GM12878 (cell line): Measurements from ENCODE around the gene ZC3H12D. TPM values are rescaled to one million over a fixed set of nuclear protein-coding genes. Genes with fewer than 3 reads are reported as not detected.

Experiments used
- ATF7 ChIP-seq: fragments of 450-650 bp; IDR thresholded peaks from 2 replicates; pipeline ENCODE4 v1.6.1; 2016; ENCODE audit warnings: low read depth, mild to moderate bottlenecking
- CREB1 ChIP-seq: IDR thresholded peaks from 2 replicates; pipeline ENCODE4 v1.6.1; 2012; ENCODE audit warnings: low read depth, mild to moderate bottlenecking, inconsistent platforms
- EED ChIP-seq: sonication (generic); IDR thresholded peaks from 2 replicates; pipeline ENCODE4 v1.6.1; 2016; ENCODE audit warnings: antibody characterized with exemption, low read depth
- FOXM1 ChIP-seq: IDR thresholded peaks from 2 replicates; pipeline ENCODE4 v1.6.1; 2012; ENCODE audit warnings: low read depth, mild to moderate bottlenecking, inconsistent platforms, low read length, moderate library complexity
- JUND ChIP-seq: IDR thresholded peaks from 2 replicates; pipeline ENCODE4 v1.6.1; 2012; ENCODE audit warnings: low read depth, mild to moderate bottlenecking, low read length, improper control_type of control experiment, moderate library complexity
- MXI1 ChIP-seq: fragments of 150-350 bp; IDR thresholded peaks from 2 replicates; pipeline ENCODE4 v1.6.1; 2011; ENCODE audit warnings: low read depth, mild to moderate bottlenecking, inconsistent platforms, low read length, improper control_type of control experiment
- NFIC ChIP-seq: IDR thresholded peaks from 2 replicates; pipeline ENCODE4 v1.6.1; 2012; ENCODE audit warnings: low read depth, mild to moderate bottlenecking, inconsistent platforms, low read length, moderate library complexity
- NR2C1 ChIP-seq: fragments of 450-650 bp; IDR thresholded peaks from 2 replicates; pipeline ENCODE4 v1.6.1; 2017; ENCODE audit warnings: antibody characterized with exemption, mild to moderate bottlenecking, moderate library complexity
- RAD21 ChIP-seq: IDR thresholded peaks from 2 replicates; pipeline ENCODE4 v1.6.1; 2011; ENCODE audit warnings: mild to moderate bottlenecking, low read depth, low read length, moderate library complexity; ENCODE audit not compliant: insufficient read depth
- RB1 ChIP-seq: fragments of 450-650 bp; formaldehyde crosslinking; IDR thresholded peaks from 2 replicates; pipeline ENCODE4 v1.6.1; 2017; ENCODE audit warnings: mild to moderate bottlenecking, borderline replicate concordance
- SMARCA5 ChIP-seq: fragments of 450-650 bp; IDR thresholded peaks from 2 replicates; pipeline ENCODE4 v1.6.1; 2017; ENCODE audit warnings: mild to moderate bottlenecking
- SMC3 ChIP-seq: IDR thresholded peaks from 2 replicates; pipeline ENCODE4 v1.6.1; 2011; ENCODE audit warnings: low read length, improper control_type of control experiment, borderline replicate concordance
- STAT1 ChIP-seq: fragments of 450-650 bp; conservative IDR thresholded peaks from 2 replicates; pipeline ENCODE4 v1.6.1; 2014; ENCODE audit warnings: antibody characterized with exemption, mild to moderate bottlenecking
- TCF3 ChIP-seq: IDR thresholded peaks from 2 replicates; pipeline ENCODE4 v1.6.1; 2012; ENCODE audit warnings: low read depth, mild to moderate bottlenecking, low read length, borderline replicate concordance; ENCODE audit not compliant: insufficient read depth
- YY1 ChIP-seq: IDR thresholded peaks from 2 replicates; pipeline ENCODE4 v1.6.1; 2011; ENCODE audit warnings: low read depth, mild to moderate bottlenecking, low read length
- ZNF207 ChIP-seq: fragments of 450-650 bp; IDR thresholded peaks from 2 replicates; pipeline ENCODE4 v1.6.1; 2014; ENCODE audit warnings: antibody characterized with exemption, mild to moderate bottlenecking, borderline replicate concordance
- ZNF217 ChIP-seq: fragments of 450-650 bp; IDR thresholded peaks from 2 replicates; pipeline ENCODE4 v1.6.1; 2017; ENCODE audit warnings: antibody characterized with exemption, mild to moderate bottlenecking
- polyA plus RNA-seq, 11 experiments: library from polyadenylated mRNA; depleted of rRNA in 4 of 11; unstranded in 6 of 11; stranded (reverse) in 5 of 11; fragments of >200 nt; fragmentation: Nextera tagmentation in 4 of 11; fragmentation: Illumina TruSeq in 1 of 11; extraction: Ambion mirVana in 4 of 11; extraction: Trizol in 1 of 11; gene quantifications; 1 replicate in 1 of 11; 2 replicates in 10 of 11; pipeline versions ENCODE4 v1.2.1 to v1.2.3, GENCODE V29; 2011 to 2016; ENCODE audit warnings: inconsistent platforms in 2 of 11, missing spikeins in 2 of 11, low read depth in 1 of 11
- total RNA-seq, 4 experiments: library from RNA; depleted of rRNA in 3 of 4; stranded (reverse); fragments of >200 nt in 3 of 4; fragmentation: Illumina TruSeq in 1 of 4; extraction: Trizol in 1 of 4; gene quantifications; 2 replicates each; pipeline versions ENCODE4 v1.2.1 to v1.2.3, GENCODE V29; 2013 to 2021
- TF ChIP-seq, protein P1 (sequence below): fragments of 450-650 bp; IDR thresholded peaks from 2 replicates; pipeline ENCODE4 v1.6.1; 2016; ENCODE audit warnings: mild to moderate bottlenecking
- TF ChIP-seq, protein P2 (sequence below): fragments of 450-650 bp; IDR thresholded peaks from 2 replicates; pipeline ENCODE4 v1.6.1; 2017; ENCODE audit warnings: mild to moderate bottlenecking, low read depth, inconsistent platforms; ENCODE audit not compliant: poor library complexity, severe bottlenecking
- TF ChIP-seq, protein P3 (sequence below), 3 experiments: IDR thresholded peaks in 2 of 3; conservative IDR thresholded peaks in 1 of 3; 2 replicates each; pipeline ENCODE4 v1.5.1; 2011; ENCODE audit warnings: low read depth in 3 of 3, low read length in 3 of 3, mild to moderate bottlenecking in 3 of 3, control low read depth in 2 of 3, moderate library complexity in 2 of 3, inconsistent platforms in 1 of 3, mixed read lengths in 1 of 3; ENCODE audit not compliant: control insufficient read depth in 2 of 3, insufficient read depth in 1 of 3; ENCODE audit errors: extremely low read depth in 1 of 3
- TF ChIP-seq, protein P4 (sequence below): IDR thresholded peaks from 2 replicates; pipeline ENCODE4 v1.6.1; 2012; ENCODE audit warnings: low read depth, low read length, improper control_type of control experiment
- TF ChIP-seq, protein P5 (sequence below): fragments of 450-650 bp; IDR thresholded peaks from 2 replicates; pipeline ENCODE4 v1.6.1; 2017; ENCODE audit warnings: low read depth, mild to moderate bottlenecking, moderate library complexity

Gene ZC3H12D
- total and polyA plus RNA-seq, 10 of the 15 experiments (the other 5 are each of a cell fraction or from before 2014, with no cell fraction given) = 1.4 to 29.7 (median 8.8) TPM

DNA sequence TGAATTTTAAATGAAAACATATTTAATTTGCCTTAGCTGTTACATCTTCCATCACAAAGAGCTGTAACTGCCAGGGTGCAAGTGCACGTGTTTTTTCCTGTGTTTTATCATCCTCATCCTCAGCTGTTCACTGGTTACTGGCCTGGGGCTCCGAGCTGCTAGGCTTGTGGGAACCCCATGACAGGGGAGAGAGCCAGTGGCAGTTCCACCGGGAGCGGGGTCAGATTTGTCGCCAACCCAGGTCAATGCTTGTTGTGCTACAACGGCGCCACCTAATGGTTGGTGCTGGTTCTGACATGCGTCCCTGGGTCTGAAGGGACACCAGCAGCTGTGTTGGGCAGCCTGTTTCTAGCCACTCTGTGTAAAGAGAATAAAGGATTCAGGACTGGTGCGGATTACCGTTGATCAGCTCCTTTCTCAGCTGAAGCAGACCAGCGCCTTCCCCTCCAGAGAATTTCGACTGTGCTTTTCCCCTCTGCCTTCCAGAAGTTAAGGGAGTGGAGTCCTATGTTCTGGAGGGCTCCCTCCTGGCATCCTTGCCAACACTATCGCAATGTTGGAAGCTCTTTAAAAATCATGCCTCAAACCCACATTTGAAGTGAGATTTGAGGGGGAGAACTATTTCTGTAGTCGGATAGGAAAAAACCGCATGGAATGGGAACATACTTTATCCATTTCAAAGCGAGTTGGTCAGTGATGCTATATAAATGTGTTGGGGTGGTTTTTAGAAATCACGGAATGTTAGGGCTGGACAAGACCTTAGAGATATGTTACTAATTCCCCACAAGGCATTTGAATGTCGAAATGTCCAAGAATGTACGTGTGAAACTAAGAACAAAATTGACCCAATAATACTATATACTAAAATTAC is 52.7 kb downstream of the ZC3H12D start (continued):
- TF ChIP-seq, protein P1, sequence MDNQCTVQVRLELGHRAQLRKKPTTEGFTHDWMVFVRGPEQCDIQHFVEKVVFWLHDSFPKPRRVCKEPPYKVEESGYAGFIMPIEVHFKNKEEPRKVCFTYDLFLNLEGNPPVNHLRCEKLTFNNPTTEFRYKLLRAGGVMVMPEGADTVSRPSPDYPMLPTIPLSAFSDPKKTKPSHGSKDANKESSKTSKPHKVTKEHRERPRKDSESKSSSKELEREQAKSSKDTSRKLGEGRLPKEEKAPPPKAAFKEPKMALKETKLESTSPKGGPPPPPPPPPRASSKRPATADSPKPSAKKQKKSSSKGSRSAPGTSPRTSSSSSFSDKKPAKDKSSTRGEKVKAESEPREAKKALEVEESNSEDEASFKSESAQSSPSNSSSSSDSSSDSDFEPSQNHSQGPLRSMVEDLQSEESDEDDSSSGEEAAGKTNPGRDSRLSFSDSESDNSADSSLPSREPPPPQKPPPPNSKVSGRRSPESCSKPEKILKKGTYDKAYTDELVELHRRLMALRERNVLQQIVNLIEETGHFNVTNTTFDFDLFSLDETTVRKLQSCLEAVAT = peak; percentile 59
- TF ChIP-seq, protein P2, sequence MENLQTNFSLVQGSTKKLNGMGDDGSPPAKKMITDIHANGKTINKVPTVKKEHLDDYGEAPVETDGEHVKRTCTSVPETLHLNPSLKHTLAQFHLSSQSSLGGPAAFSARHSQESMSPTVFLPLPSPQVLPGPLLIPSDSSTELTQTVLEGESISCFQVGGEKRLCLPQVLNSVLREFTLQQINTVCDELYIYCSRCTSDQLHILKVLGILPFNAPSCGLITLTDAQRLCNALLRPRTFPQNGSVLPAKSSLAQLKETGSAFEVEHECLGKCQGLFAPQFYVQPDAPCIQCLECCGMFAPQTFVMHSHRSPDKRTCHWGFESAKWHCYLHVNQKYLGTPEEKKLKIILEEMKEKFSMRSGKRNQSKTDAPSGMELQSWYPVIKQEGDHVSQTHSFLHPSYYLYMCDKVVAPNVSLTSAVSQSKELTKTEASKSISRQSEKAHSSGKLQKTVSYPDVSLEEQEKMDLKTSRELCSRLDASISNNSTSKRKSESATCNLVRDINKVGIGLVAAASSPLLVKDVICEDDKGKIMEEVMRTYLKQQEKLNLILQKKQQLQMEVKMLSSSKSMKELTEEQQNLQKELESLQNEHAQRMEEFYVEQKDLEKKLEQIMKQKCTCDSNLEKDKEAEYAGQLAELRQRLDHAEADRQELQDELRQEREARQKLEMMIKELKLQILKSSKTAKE = peak; percentile 59
- TF ChIP-seq ATF7 = no peak
- TF ChIP-seq ZNF217 = no peak
- TF ChIP-seq, protein P3, sequence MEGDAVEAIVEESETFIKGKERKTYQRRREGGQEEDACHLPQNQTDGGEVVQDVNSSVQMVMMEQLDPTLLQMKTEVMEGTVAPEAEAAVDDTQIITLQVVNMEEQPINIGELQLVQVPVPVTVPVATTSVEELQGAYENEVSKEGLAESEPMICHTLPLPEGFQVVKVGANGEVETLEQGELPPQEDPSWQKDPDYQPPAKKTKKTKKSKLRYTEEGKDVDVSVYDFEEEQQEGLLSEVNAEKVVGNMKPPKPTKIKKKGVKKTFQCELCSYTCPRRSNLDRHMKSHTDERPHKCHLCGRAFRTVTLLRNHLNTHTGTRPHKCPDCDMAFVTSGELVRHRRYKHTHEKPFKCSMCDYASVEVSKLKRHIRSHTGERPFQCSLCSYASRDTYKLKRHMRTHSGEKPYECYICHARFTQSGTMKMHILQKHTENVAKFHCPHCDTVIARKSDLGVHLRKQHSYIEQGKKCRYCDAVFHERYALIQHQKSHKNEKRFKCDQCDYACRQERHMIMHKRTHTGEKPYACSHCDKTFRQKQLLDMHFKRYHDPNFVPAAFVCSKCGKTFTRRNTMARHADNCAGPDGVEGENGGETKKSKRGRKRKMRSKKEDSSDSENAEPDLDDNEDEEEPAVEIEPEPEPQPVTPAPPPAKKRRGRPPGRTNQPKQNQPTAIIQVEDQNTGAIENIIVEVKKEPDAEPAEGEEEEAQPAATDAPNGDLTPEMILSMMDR (IDR thresholded peaks at IDR 0.05 in 2 of 3, conservative IDR thresholded peaks at IDR 0.05 in 1 of 3; ENCODE audit: control insufficient read depth in 2 of 3, extremely low read depth in 1 of 3, insufficient read depth in 1 of 3, low read depth in 3 of 3, low read length in 3 of 3) = peak; percentile 87 to 95 (median 93)
- peak; percentile 84; the same call in 1 of the 2 replicates for TF ChIP-seq RB1
- peak; percentile 71; the same call in 1 of the 2 replicates for TF ChIP-seq FOXM1
- TF ChIP-seq SMC3 = peak; percentile 99
- peak; percentile 75 for TF ChIP-seq SMARCA5
- 0 out of 2 replicates have a peak, but pooled peaks have one; percentile 39 for TF ChIP-seq TCF3
- peak; percentile 94 for TF ChIP-seq RAD21
- no peak for TF ChIP-seq NFIC
- TF ChIP-seq EED = peak; percentile 67
- peak; percentile 87; the same call in 1 of the 2 replicates for TF ChIP-seq STAT1
- TF ChIP-seq YY1 = peak; percentile 83; the same call in 1 of the 2 replicates
- TF ChIP-seq JUND = no peak
- TF ChIP-seq, protein P4, sequence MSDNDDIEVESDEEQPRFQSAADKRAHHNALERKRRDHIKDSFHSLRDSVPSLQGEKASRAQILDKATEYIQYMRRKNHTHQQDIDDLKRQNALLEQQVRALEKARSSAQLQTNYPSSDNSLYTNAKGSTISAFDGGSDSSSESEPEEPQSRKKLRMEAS = 0 out of 2 replicates have a peak, but pooled peaks have one; percentile 28
- TF ChIP-seq ZNF207 = 0 out of 2 replicates have a peak, but pooled peaks have one; percentile 74
- peak; percentile 25; the same call in 1 of the 2 replicates for TF ChIP-seq CREB1
- peak; percentile 43; the same call in 1 of the 2 replicates for TF ChIP-seq MXI1
- TF ChIP-seq, protein P5, sequence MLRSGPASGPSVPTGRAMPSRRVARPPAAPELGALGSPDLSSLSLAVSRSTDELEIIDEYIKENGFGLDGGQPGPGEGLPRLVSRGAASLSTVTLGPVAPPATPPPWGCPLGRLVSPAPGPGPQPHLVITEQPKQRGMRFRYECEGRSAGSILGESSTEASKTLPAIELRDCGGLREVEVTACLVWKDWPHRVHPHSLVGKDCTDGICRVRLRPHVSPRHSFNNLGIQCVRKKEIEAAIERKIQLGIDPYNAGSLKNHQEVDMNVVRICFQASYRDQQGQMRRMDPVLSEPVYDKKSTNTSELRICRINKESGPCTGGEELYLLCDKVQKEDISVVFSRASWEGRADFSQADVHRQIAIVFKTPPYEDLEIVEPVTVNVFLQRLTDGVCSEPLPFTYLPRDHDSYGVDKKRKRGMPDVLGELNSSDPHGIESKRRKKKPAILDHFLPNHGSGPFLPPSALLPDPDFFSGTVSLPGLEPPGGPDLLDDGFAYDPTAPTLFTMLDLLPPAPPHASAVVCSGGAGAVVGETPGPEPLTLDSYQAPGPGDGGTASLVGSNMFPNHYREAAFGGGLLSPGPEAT = peak; percentile 34; the same call in 1 of the 2 replicates
- TF ChIP-seq NR2C1 = no peak
